Peyer's patch (tissue), 4 donors: Measurements from ENCODE around the gene ERC2.

ENCODE experiments used
- CTCF ChIP-seq, 6 experiments: fragments of 450-650 bp in 4 of 6; fragments of 200-600 bp in 2 of 6; sonication (generic) in 1 of 6; IDR thresholded peaks; one replicate each; pipeline ENCODE4 v1.5.1; 2017 to 2019; ENCODE audit warnings: antibody characterized with exemption in 6 of 6, mild to moderate bottlenecking in 3 of 6, moderate library complexity in 1 of 6
- POLR2A ChIP-seq, 2 donors: fragments of 450-650 bp; IDR thresholded peaks; one replicate each; pipeline ENCODE4 v1.5.1; 2017; ENCODE audit warnings: antibody characterized with exemption in 2 of 2, mild to moderate bottlenecking in 2 of 2, moderate library complexity in 2 of 2

- TF ChIP-seq CTCF (IDR thresholded peaks at IDR 0.05) (no peak), POLR2A (IDR thresholded peaks at IDR 0.05) (no peak)
Observed at GRCh38 chr3:55947406-55947805, 520.9 kb downstream of the ERC2 start.
